Measurements from ENCODE around the gene RFNG.
A peak's percentile ranks its signal among the peaks of the same experiment; 100 is the strongest.

RFNG gene

GRCh38 chr17:82052638-82053059 is 1.0 kb upstream of the RFNG start:
- Histone ChIP-seq H4K20me1 (ENCODE audit: low read depth, low read length) (no peaks in the 10 kb centered on the region), H3K9ac (ENCODE audit: low read length) (peak overlapping the region; percentile 71), H3K79me2 (ENCODE audit: insufficient read depth, low read length) (peaks cover 10% of the 10 kb centered on the region), H2AFZ (ENCODE audit: low read depth, low read length, severe bottlenecking) (no peak overlapping the region), H3K27me3 (ENCODE audit: low read length) (no peaks in the 10 kb centered on the region), H3F3A (ENCODE audit: insufficient read depth) (no peaks in the 10 kb centered on the region), H3K4me2 (ENCODE audit: low read depth, low read length, poor library complexity, severe bottlenecking) (peak overlapping the region; percentile 67), H3K36me3 (ENCODE audit: low read length) (no peaks in the 10 kb centered on the region), H3K4me3 (ENCODE audit: insufficient read depth, low read length, poor library complexity, severe bottlenecking) (peak overlapping the region; percentile 96), H3K9me2 (replicated peaks; ENCODE audit: insufficient read depth, low read length) (no peaks in the 10 kb centered on the region), H3K27ac (ENCODE audit: low read depth, low read length) (no peak overlapping the region), H3K9me3 (ENCODE audit: insufficient read depth, low read length) (no peaks in the 10 kb centered on the region)
- no peak for TF ChIP-seq CTCF (IDR thresholded peaks at IDR 0.05; ENCODE audit: insufficient read depth, low read length, poor library complexity, severe bottlenecking)
- no peak for TF ChIP-seq EZH2phosphoT487 (conservative IDR thresholded peaks at IDR 0.05; ENCODE audit: low read length)

GRCh38 chr17:82050761-82051641 is 610 bp downstream of the RFNG start:
- Histone ChIP-seq H3K9me3 (ENCODE audit: insufficient read depth, low read length) (no peaks in the 10 kb centered on the region), H3K79me2 (ENCODE audit: insufficient read depth, low read length) (peaks cover 10% of the 10 kb centered on the region), H3K27me3 (ENCODE audit: low read length) (no peaks in the 10 kb centered on the region), H2AFZ (ENCODE audit: low read depth, low read length, severe bottlenecking) (no peak overlapping the region), H4K20me1 (ENCODE audit: low read depth, low read length) (no peaks in the 10 kb centered on the region), H3K9ac (ENCODE audit: low read length) (peak overlapping the region; percentile 55), H3K4me2 (ENCODE audit: low read depth, low read length, poor library complexity, severe bottlenecking) (peak overlapping the region; percentile 53), H3K4me3 (ENCODE audit: insufficient read depth, low read length, poor library complexity, severe bottlenecking) (peak overlapping the region; percentile 47), H3K9me2 (replicated peaks; ENCODE audit: insufficient read depth, low read length) (no peaks in the 10 kb centered on the region), H3K36me3 (ENCODE audit: low read length) (no peaks in the 10 kb centered on the region), H3K27ac (ENCODE audit: low read depth, low read length) (no peak overlapping the region), H3F3A (ENCODE audit: insufficient read depth) (no peaks in the 10 kb centered on the region)
- TF ChIP-seq CTCF (IDR thresholded peaks at IDR 0.05; ENCODE audit: insufficient read depth, low read length, poor library complexity, severe bottlenecking) (no peak), EZH2phosphoT487 (conservative IDR thresholded peaks at IDR 0.05; ENCODE audit: low read length) (no peak)

- Histone ChIP-seq H3K27ac (ENCODE audit: low read depth, low read length) (no peak overlapping the region), H2AFZ (ENCODE audit: low read depth, low read length, severe bottlenecking) (no peak overlapping the region), H3K79me2 (ENCODE audit: insufficient read depth, low read length) (peaks cover 10% of the 10 kb centered on the region), H4K20me1 (ENCODE audit: low read depth, low read length) (no peaks in the 10 kb centered on the region), H3K4me2 (ENCODE audit: low read depth, low read length, poor library complexity, severe bottlenecking) (no peak overlapping the region), H3K27me3 (ENCODE audit: low read length) (no peaks in the 10 kb centered on the region), H3K9me3 (ENCODE audit: insufficient read depth, low read length) (no peaks in the 10 kb centered on the region), H3K36me3 (ENCODE audit: low read length) (no peaks in the 10 kb centered on the region), H3F3A (ENCODE audit: insufficient read depth) (no peaks in the 10 kb centered on the region), H3K4me3 (ENCODE audit: insufficient read depth, low read length, poor library complexity, severe bottlenecking) (no peak overlapping the region), H3K9me2 (replicated peaks; ENCODE audit: insufficient read depth, low read length) (no peaks in the 10 kb centered on the region), H3K9ac (ENCODE audit: low read length) (no peak overlapping the region)
- no peak for TF ChIP-seq EZH2phosphoT487 (conservative IDR thresholded peaks at IDR 0.05; ENCODE audit: low read length)
These were observed 1.4 kb downstream of the RFNG start for GRCh38 chr17:82050152-82050760.

All from SU-DHL-6 (cell line).